GM18909 (cell line): Measurements from ENCODE around the gene RDH5.

Experiments used
- ATAC-seq: cut with Tn5 transposase; IDR thresholded peaks from one replicate; pipeline ENCODE4 v1.9.1; 2021; ENCODE audit warnings: mild to moderate bottlenecking; ENCODE audit not compliant: unreplicated experiment, poor library complexity

Gene RDH5

GRCh38 chr12:55720071-55720564, at the start of gene RDH5:
RDH5 (plus strand) TSS chr12:55720393; CDS start chr12:55721185, 792 bp downstream.
- no peak for ATAC-seq

- no peak for ATAC-seq
These were observed 48.4 kb upstream of the RDH5 start for GRCh38 chr12:55671746-55672145.

- ATAC-seq: peak; percentile 99
These were observed 46.6 kb upstream of the RDH5 start for GRCh38 chr12:55673638-55674037.

GRCh38 chr12:55675666-55676065, 44.5 kb upstream of the RDH5 start:
- ATAC-seq: no peak

- no peak for ATAC-seq
These were observed 43.5 kb upstream of the RDH5 start for GRCh38 chr12:55676707-55677106.

GRCh38 chr12:55679691-55680090, 40.5 kb upstream of the RDH5 start:
- ATAC-seq: no peak

GRCh38 chr12:55681142-55682077, 38.8 kb upstream of the RDH5 start:
- peak; percentile 46 for ATAC-seq

- peak; percentile 27 for ATAC-seq
These were observed 38.0 kb upstream of the RDH5 start for GRCh38 chr12:55682087-55682796.

- no peak for ATAC-seq
These were observed 36.5 kb upstream of the RDH5 start for GRCh38 chr12:55683676-55684075.

GRCh38 chr12:55684761-55685370, 35.3 kb upstream of the RDH5 start:
- ATAC-seq: no peak

- no peak for ATAC-seq
These were observed 34.5 kb upstream of the RDH5 start for GRCh38 chr12:55685671-55686070.

- no peak for ATAC-seq
These were observed 33.7 kb upstream of the RDH5 start for GRCh38 chr12:55686366-55687010.

GRCh38 chr12:55687746-55688145, 32.4 kb upstream of the RDH5 start:
- ATAC-seq: peak; percentile 61

- no peak for ATAC-seq
These were observed 31.2 kb upstream of the RDH5 start for GRCh38 chr12:55688716-55689655.

- no peak for ATAC-seq
These were observed 27.4 kb upstream of the RDH5 start for GRCh38 chr12:55692631-55693322.

GRCh38 chr12:55693323-55694187, 26.6 kb upstream of the RDH5 start:
- ATAC-seq: no peak

- ATAC-seq: no peak
These were observed 26.0 kb upstream of the RDH5 start for GRCh38 chr12:55694188-55694515.

GRCh38 chr12:55694651-55695050, 25.5 kb upstream of the RDH5 start:
- no peak for ATAC-seq
